Mesendoderm (in vitro differentiated cells): ENCODE data around the gene LIMK1.

ENCODE experiments used
- DNase-seq: peaks from one replicate; pipeline ENCODE4 v3.0.0; 2013
- H2AK5ac ChIP-seq: 2 replicates; pipeline ENCODE4 v1.6.1; 2013; ENCODE audit warnings: low read length, inconsistent platforms
- H2BK120ac ChIP-seq: 2 replicates; pipeline ENCODE4 v1.6.1; 2013; ENCODE audit warnings: low read depth, mild to moderate bottlenecking, low read length, moderate library complexity, mixed read lengths
- H2BK15ac ChIP-seq: replicated peaks from 2 replicates; pipeline ENCODE4 v1.6.1; 2013; ENCODE audit warnings: low read depth, mild to moderate bottlenecking, moderate library complexity
- H2BK5ac ChIP-seq: 2 replicates; pipeline ENCODE4 v1.6.1; 2013; ENCODE audit warnings: low read length, inconsistent platforms
- H3K18ac ChIP-seq: 2 replicates; pipeline ENCODE4 v1.6.1; 2013; ENCODE audit warnings: mild to moderate bottlenecking, low read length, mixed read lengths
- H3K23ac ChIP-seq: one replicate; pipeline ENCODE4 v1.6.1; 2013; ENCODE audit warnings: low read length
- H3K27ac ChIP-seq: 2 replicates; pipeline ENCODE4 v1.5.1; 2013; ENCODE audit warnings: low read depth, mild to moderate bottlenecking, inconsistent platforms, low read length, moderate library complexity
- H3K27me3 ChIP-seq: 2 replicates; pipeline ENCODE4 v1.6.1; 2013; ENCODE audit warnings: low read length, control low read depth, mild to moderate bottlenecking, inconsistent platforms; ENCODE audit not compliant: insufficient read depth, poor library complexity
- H3K36me3 ChIP-seq: 2 replicates; pipeline ENCODE4 v1.6.1; 2013; ENCODE audit warnings: low read length, inconsistent platforms; ENCODE audit not compliant: control insufficient read depth, insufficient read depth
- H3K4ac ChIP-seq: one replicate; pipeline ENCODE4 v1.6.1; 2013; ENCODE audit warnings: low read depth, mild to moderate bottlenecking, low read length, moderate library complexity
- H3K4me1 ChIP-seq: 2 replicates; pipeline ENCODE4 v1.6.1; 2013; ENCODE audit warnings: low read depth, low read length, inconsistent platforms; ENCODE audit not compliant: control insufficient read depth
- H3K4me2 ChIP-seq: 2 replicates; pipeline ENCODE4 v1.6.1; 2013; ENCODE audit warnings: low read length
- H3K4me3 ChIP-seq: 2 replicates; pipeline ENCODE4 v1.5.1; 2013; ENCODE audit warnings: mild to moderate bottlenecking, low read length
- H3K56ac ChIP-seq: one replicate; pipeline ENCODE4 v1.6.1; 2013; ENCODE audit warnings: low read length
- H3K79me1 ChIP-seq: 2 replicates; pipeline ENCODE4 v1.6.1; 2013; ENCODE audit warnings: low read length, inconsistent platforms
- H3K79me2 ChIP-seq: 2 replicates; pipeline ENCODE4 v1.6.1; 2013; ENCODE audit warnings: mild to moderate bottlenecking, low read length; ENCODE audit not compliant: control insufficient read depth, insufficient read depth
- H3K9ac ChIP-seq: 2 replicates; pipeline ENCODE4 v1.6.1; 2013; ENCODE audit warnings: low read length, inconsistent platforms
- H4K5ac ChIP-seq: one replicate; pipeline ENCODE4 v1.6.1; 2013; ENCODE audit warnings: low read length
- H4K8ac ChIP-seq: one replicate; pipeline ENCODE4 v1.6.1; 2013; ENCODE audit warnings: low read depth, mild to moderate bottlenecking, control low read depth, low read length, moderate library complexity
- WGBS: extraction: QIAGEN DNeasy Blood & Tissue Kit; methylation state at CpG from one replicate; pipeline ENCODE4 v1.1.7; 2013; ENCODE audit warnings: low lambda C conversion rate, missing lambda C conversion rate; ENCODE audit not compliant: insufficient coverage; ENCODE audit errors: extremely low coverage; 5-methylcytosine and 5-hydroxymethylcytosine counted together

LIMK1 gene

DNA sequence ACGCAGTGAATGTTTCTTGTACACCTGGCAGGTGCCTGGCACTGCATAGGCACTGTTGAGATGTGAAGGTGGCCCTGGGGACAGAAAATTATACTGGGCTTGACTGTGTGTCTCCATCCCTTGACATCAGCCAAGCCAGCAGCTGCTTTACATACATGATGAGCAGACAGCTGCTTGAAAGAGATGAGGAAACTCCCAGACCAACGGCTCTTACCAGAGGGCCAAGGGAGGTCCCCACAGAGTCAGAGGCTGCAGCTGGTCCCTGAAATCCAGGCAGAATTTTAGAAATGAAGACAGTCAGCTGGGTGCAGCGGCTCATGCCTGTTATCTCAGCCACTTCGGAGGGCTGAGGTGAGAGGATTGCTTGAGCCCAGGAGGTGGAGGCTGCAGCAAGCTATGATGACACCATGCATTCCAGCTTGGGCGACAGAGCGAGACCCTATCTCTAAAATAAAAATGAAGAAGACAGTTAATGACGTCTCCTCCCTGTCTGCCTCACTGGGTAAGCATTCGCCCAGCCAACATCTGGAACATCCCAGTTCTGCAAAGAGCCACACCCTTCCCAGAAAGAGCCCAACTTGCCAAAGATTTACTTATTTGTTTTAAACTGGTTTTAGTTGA lies 17.6 kb downstream of the LIMK1 start:
- Histone ChIP-seq H2AK5ac (no peak overlapping the region), H3K79me1 (no peaks in the 10 kb centered on the region), H3K27me3 (no peaks in the 10 kb centered on the region), H4K8ac (no peak overlapping the region), H3K4me1 (no peaks in the 10 kb centered on the region), H3K9ac (no peak overlapping the region), H3K18ac (no peak overlapping the region), H4K5ac (no peak overlapping the region), H3K4me3 (no peak overlapping the region), H2BK120ac (no peak overlapping the region), H3K4ac (no peak overlapping the region), H2BK5ac (no peak overlapping the region), H3K4me2 (no peak overlapping the region), H2BK15ac (no peak overlapping the region), H3K36me3 (peaks cover 5% of the 10 kb centered on the region), H3K27ac (no peak overlapping the region), H3K56ac (no peak overlapping the region), H3K23ac (no peak overlapping the region), H3K79me2 (no peaks in the 10 kb centered on the region)
- no CpG with 5 or more reads among the region's 8 CpGs for WGBS
- no peak for DNase-seq

DNA sequence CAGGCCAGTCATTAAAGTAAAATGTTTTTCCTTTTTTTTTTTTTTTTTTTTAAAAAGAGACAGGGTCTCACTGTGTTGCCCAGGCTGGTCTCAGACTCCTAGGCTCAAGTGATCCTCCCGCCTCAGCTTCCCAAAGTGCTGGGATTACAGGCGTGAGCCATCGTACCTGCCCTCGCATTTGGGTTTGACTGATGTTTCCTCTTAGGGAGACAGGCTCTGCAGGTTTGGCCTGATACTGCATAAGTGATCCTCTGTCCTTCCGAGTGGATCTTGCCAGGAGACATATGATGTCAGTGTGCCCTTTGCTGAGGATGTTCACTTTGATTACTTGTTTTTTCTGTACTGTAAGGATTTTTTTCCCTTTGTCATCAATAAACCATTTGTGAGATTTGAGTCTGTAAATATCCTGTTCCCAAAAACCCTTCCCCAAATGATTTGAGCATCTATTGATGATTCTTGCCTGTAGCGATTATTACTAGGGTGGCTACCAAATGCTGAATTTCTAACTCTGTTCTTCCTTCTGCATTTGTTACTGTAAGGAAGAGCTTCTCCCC lies 19.7 kb downstream of the LIMK1 start:
- no peaks in the 10 kb centered on the region for H3K79me2 ChIP-seq
- H3K18ac ChIP-seq: no peak overlapping the region
- no peak overlapping the region for H3K56ac ChIP-seq
- no peak overlapping the region for H3K27ac ChIP-seq
- H2BK120ac ChIP-seq: no peak overlapping the region
- no peak overlapping the region for H3K4me3 ChIP-seq
- no peak overlapping the region for H4K5ac ChIP-seq
- peaks cover 5% of the 10 kb centered on the region for H3K36me3 ChIP-seq
- DNase-seq: no peak
- no peak overlapping the region for H3K23ac ChIP-seq
- H3K79me1 ChIP-seq: no peaks in the 10 kb centered on the region
- no peak overlapping the region for H3K4me2 ChIP-seq
- no peaks in the 10 kb centered on the region for H3K4me1 ChIP-seq
- no peaks in the 10 kb centered on the region for H3K27me3 ChIP-seq
- H2BK15ac ChIP-seq: no peak overlapping the region
- no peak overlapping the region for H3K4ac ChIP-seq
- no peak overlapping the region for H3K9ac ChIP-seq
- no peak overlapping the region for H2BK5ac ChIP-seq
- H2AK5ac ChIP-seq: no peak overlapping the region
- WGBS: no CpG with 5 or more reads among the region's 6 CpGs
- H4K8ac ChIP-seq: no peak overlapping the region

DNA sequence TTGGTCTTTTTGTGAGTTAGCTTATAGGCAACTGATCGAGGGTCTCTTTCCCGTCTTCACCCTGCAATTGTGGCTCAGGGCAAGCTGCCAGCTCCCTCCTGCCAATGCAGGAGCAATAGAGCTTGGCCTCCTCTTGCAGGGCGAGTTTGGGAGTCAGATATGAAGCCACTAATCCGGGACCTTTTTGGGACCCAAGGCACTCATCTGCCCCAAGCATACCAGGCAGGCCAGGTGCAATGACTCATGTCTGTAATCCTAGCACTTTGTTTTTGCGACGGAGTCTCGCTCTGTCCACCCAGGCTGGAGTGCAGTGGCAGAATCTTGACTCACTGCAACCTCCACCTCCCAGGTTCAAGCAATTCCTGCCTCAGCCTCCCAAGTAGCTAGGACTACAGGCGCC lies 21.1 kb downstream of the LIMK1 start:
- Histone ChIP-seq H3K79me2 (no peaks in the 10 kb centered on the region), H3K23ac (no peak overlapping the region), H3K56ac (no peak overlapping the region), H4K5ac (no peak overlapping the region), H2BK120ac (no peak overlapping the region), H4K8ac (no peak overlapping the region), H3K4ac (no peak overlapping the region), H3K4me3 (no peak overlapping the region), H3K4me2 (no peak overlapping the region), H3K18ac (no peak overlapping the region), H3K27ac (no peak overlapping the region), H2BK15ac (no peak overlapping the region), H3K36me3 (peaks cover 7% of the 10 kb centered on the region), H3K4me1 (no peaks in the 10 kb centered on the region), H3K27me3 (no peaks in the 10 kb centered on the region), H2AK5ac (no peak overlapping the region), H3K79me1 (no peaks in the 10 kb centered on the region), H2BK5ac (no peak overlapping the region), H3K9ac (no peak overlapping the region)
- no CpG with 5 or more reads among the region's 8 CpGs for WGBS
- DNase-seq: no peak

DNA sequence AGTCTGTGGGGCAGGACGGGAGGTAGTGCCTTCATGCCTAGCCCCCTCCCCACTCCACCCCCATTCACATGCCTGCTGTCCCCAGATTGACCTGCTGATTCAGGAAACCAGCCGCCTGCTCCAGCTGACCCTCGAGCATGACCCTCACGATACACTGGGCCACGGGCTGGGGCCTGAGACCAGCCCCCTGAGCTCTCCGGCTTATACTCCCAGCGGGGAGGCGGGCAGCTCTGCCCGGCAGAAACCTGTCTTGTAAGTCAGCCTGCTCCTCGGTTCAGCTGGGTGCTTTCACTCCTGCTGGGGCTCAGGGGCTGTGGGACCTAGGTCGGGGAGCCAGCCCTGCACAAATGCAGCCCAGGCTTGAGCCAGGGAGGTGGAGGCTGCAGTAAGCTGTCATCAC lies 22.4 kb downstream of the LIMK1 start:
- Histone ChIP-seq H2AK5ac (no peak overlapping the region), H3K4me2 (no peak overlapping the region), H3K9ac (no peak overlapping the region), H3K18ac (no peak overlapping the region), H3K4me3 (no peak overlapping the region), H4K5ac (no peak overlapping the region), H4K8ac (no peak overlapping the region), H3K79me2 (no peaks in the 10 kb centered on the region), H2BK120ac (no peak overlapping the region), H2BK15ac (no peak overlapping the region), H3K27ac (no peak overlapping the region), H3K36me3 (peaks cover 9% of the 10 kb centered on the region), H3K79me1 (no peaks in the 10 kb centered on the region), H3K27me3 (no peaks in the 10 kb centered on the region), H2BK5ac (no peak overlapping the region), H3K4me1 (no peaks in the 10 kb centered on the region), H3K56ac (no peak overlapping the region), H3K4ac (no peak overlapping the region), H3K23ac (no peak overlapping the region)
- no peak for DNase-seq
- no CpG with 5 or more reads among the region's 11 CpGs for WGBS

DNA sequence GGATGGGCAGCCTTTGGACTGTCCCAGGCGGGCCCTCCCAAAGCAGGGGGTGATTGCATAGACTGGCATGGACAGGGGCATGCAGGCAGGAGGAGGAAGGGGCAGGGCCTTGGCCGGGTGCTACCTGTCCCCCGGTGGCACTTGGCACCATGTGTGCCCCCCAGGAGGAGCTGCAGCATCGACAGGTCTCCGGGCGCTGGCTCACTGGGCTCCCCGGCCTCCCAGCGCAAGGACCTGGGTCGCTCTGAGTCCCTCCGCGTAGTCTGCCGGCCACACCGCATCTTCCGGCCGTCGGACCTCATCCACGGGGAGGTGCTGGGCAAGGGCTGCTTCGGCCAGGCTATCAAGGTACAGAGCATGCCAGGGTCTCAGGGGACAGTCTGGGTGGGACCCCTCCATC lies 23.2 kb downstream of the LIMK1 start:
- H3K4me1 ChIP-seq: no peaks in the 10 kb centered on the region
- H3K36me3 ChIP-seq: peaks cover 9% of the 10 kb centered on the region
- H3K27ac ChIP-seq: no peak overlapping the region
- no peaks in the 10 kb centered on the region for H3K79me1 ChIP-seq
- H3K56ac ChIP-seq: no peak overlapping the region
- no peak for DNase-seq
- H3K4ac ChIP-seq: no peak overlapping the region
- no peak overlapping the region for H3K18ac ChIP-seq
- H4K5ac ChIP-seq: no peak overlapping the region
- H3K23ac ChIP-seq: no peak overlapping the region
- H3K27me3 ChIP-seq: no peaks in the 10 kb centered on the region
- H2BK120ac ChIP-seq: no peak overlapping the region
- H4K8ac ChIP-seq: no peak overlapping the region
- no CpG with 5 or more reads among the region's 18 CpGs for WGBS
- H3K4me3 ChIP-seq: no peak overlapping the region
- no peaks in the 10 kb centered on the region for H3K79me2 ChIP-seq
- no peak overlapping the region for H3K4me2 ChIP-seq
- no peak overlapping the region for H2AK5ac ChIP-seq
- no peak overlapping the region for H3K9ac ChIP-seq
- no peak overlapping the region for H2BK15ac ChIP-seq
- no peak overlapping the region for H2BK5ac ChIP-seq

DNA sequence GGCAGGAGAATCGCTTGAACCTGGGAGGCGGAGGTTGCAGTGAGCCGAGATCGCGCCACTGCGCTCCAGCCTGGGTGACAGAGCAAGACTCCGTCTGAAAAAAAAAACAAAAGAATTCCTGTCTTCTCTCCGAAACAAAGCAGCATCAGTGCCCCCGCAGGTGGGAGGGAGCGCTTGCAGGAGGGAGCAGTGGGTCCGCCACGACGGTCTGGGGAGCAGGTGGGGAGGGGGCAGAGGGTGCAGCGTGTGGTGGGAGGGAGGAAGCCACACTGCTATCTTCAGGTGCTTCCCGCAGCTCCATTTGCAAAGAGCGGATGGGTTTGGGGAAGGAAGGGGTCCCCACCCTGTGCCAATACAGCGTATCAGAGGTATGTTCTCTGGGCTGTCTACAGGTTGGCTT lies 31.7 kb downstream of the LIMK1 start:
- H3K4me1 ChIP-seq: no peaks in the 10 kb centered on the region
- no peak overlapping the region for H3K23ac ChIP-seq
- no peaks in the 10 kb centered on the region for H3K79me2 ChIP-seq
- no peak overlapping the region for H3K9ac ChIP-seq
- WGBS: no CpG with 5 or more reads among the region's 17 CpGs
- no peak overlapping the region for H3K4me3 ChIP-seq
- H3K4me2 ChIP-seq: no peak overlapping the region
- no peak overlapping the region for H2BK120ac ChIP-seq
- H2BK5ac ChIP-seq: no peak overlapping the region
- H3K27ac ChIP-seq: no peak overlapping the region
- H4K8ac ChIP-seq: no peak overlapping the region
- H3K27me3 ChIP-seq: no peaks in the 10 kb centered on the region
- no peak overlapping the region for H2AK5ac ChIP-seq
- no peak overlapping the region for H3K4ac ChIP-seq
- no peaks in the 10 kb centered on the region for H3K79me1 ChIP-seq
- H3K56ac ChIP-seq: no peak overlapping the region
- no peak overlapping the region for H2BK15ac ChIP-seq
- no peak overlapping the region for H4K5ac ChIP-seq
- DNase-seq: peak; percentile 76
- no peak overlapping the region for H3K18ac ChIP-seq
- H3K36me3 ChIP-seq: peaks cover 7% of the 10 kb centered on the region
